IMR-90 (cell line): Measurements from ENCODE around the gene VCP.

Source experiments
- BHLHE40 ChIP-seq: fragments of 150-350 bp; IDR thresholded peaks from 2 replicates; pipeline ENCODE4 v1.6.1; 2016; ENCODE audit warnings: mild to moderate bottlenecking, low read depth, low read length
- CEBPB ChIP-seq: IDR thresholded peaks from 2 replicates; pipeline ENCODE4 v1.6.1; 2012; ENCODE audit warnings: low read depth, low read length, improper control_type of control experiment
- CHD1 ChIP-seq: IDR thresholded peaks from 2 replicates; pipeline ENCODE4 v1.6.1; 2012; ENCODE audit warnings: low read depth, low read length, improper control_type of control experiment
- CTCF ChIP-seq: conservative IDR thresholded peaks from 2 replicates; pipeline ENCODE4 v1.5.1; 2012; ENCODE audit warnings: mild to moderate bottlenecking, low read depth, low read length, improper control_type of control experiment
- FOS ChIP-seq: fragments of 150-350 bp; IDR thresholded peaks from 2 replicates; pipeline ENCODE4 v1.6.1; 2016; ENCODE audit warnings: low read depth, low read length
- MAZ ChIP-seq: IDR thresholded peaks from 2 replicates; pipeline ENCODE4 v1.6.1; 2012; ENCODE audit warnings: low read depth, mild to moderate bottlenecking, low read length, improper control_type of control experiment, moderate library complexity, borderline replicate concordance
- MXI1 ChIP-seq: IDR thresholded peaks from 2 replicates; pipeline ENCODE4 v1.6.1; 2012; ENCODE audit warnings: low read depth, mild to moderate bottlenecking, low read length, moderate library complexity, borderline replicate concordance
- POLR2A ChIP-seq: IDR thresholded peaks from 2 replicates; pipeline ENCODE4 v1.6.1; 2012; ENCODE audit warnings: mild to moderate bottlenecking, low read depth, low read length
- RAD21 ChIP-seq: IDR thresholded peaks from 2 replicates; pipeline ENCODE4 v1.6.1; 2012; ENCODE audit warnings: low read length, improper control_type of control experiment
- RCOR1 ChIP-seq: IDR thresholded peaks from 2 replicates; pipeline ENCODE4 v1.6.1; 2012; ENCODE audit warnings: mild to moderate bottlenecking, low read length, improper control_type of control experiment; ENCODE audit not compliant: insufficient replicate concordance
- RFX5 ChIP-seq: IDR thresholded peaks from 2 replicates; pipeline ENCODE4 v1.8.0; 2012; ENCODE audit warnings: low read depth, mild to moderate bottlenecking, low read length, moderate library complexity
- USF2 ChIP-seq: fragments of 150-350 bp; IDR thresholded peaks from 2 replicates; pipeline ENCODE4 v1.6.1; 2017; ENCODE audit warnings: mild to moderate bottlenecking, antibody characterized with exemption, low read length, low read depth

- no peak for TF ChIP-seq USF2
- TF ChIP-seq CTCF, result no peak
- TF ChIP-seq MAZ, result no peak
- TF ChIP-seq MXI1, result no peak
- TF ChIP-seq POLR2A, result no peak
- no peak for TF ChIP-seq RCOR1
- TF ChIP-seq CEBPB, result no peak
- TF ChIP-seq RAD21, result no peak
- no peak for TF ChIP-seq CHD1
- TF ChIP-seq RFX5, result no peak
- TF ChIP-seq FOS, result no peak
- no peak for TF ChIP-seq BHLHE40
These were observed 57.9 kb downstream of the VCP start for GRCh38 chr9:35014517-35014916.
